Activated T-cell treated with anti-CD3 and anti-CD28 coated beads, Interleukin-2, amount 50 U/mL, for 48 hours (primary cell): ENCODE data around the gene CDH13.

Experiments used
- DNase-seq, 2 experiments: peaks; one replicate each; pipeline ENCODE4 v3.0.0-alpha.2; 2020

Gene CDH13

DNA sequence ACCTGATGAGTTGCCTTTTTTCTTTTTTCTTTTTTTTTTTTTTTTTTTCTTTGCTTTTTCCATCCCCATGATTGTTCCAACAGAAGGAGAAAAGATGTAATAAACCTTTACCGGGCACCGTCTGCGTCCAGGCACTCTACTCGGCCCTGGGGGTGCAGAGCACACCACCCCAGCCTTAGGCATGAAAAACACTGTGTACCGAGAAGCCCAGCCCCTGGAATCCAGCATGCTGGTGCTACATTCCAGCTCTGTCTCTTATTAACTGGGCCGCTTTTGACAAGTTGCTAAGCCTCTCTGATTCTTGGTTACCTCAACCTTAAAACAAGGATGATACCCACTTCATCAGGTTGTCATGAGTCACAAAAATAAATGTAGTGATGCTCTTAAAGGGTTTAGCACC lies 1117.0 kb downstream of the CDH13 start:
- DNase-seq, result no peak

GRCh38 chr16:83744441-83744981 lies 1117.7 kb downstream of the CDH13 start:
- DNase-seq, result no peak

GRCh38 chr16:83746611-83747010 lies 1119.8 kb downstream of the CDH13 start:
- DNase-seq, result no peak

GRCh38 chr16:83747936-83748335 lies 1121.2 kb downstream of the CDH13 start:
- no peak for DNase-seq

DNA sequence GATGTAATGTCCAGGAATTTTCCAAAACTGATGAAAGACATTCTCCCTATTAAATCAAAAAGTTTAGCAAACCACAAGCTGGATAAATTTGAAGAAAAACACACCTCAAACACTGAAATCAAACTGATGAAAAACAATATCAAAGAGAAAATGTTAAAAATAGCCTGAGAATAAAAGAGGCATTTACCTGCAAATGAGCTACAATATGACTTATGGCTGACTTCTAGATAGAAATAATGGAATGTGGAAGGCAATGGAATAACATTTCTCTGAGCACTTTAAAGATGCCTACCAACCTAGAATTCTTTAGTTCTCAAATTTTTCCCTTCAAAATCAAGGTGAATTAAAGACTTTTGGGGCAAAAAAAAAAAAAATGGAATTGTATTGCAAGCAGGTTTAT lies 1128.6 kb downstream of the CDH13 start:
- no peak for DNase-seq

GRCh38 chr16:83762141-83762991 lies 1135.6 kb downstream of the CDH13 start:
- DNase-seq, result no peak

DNA sequence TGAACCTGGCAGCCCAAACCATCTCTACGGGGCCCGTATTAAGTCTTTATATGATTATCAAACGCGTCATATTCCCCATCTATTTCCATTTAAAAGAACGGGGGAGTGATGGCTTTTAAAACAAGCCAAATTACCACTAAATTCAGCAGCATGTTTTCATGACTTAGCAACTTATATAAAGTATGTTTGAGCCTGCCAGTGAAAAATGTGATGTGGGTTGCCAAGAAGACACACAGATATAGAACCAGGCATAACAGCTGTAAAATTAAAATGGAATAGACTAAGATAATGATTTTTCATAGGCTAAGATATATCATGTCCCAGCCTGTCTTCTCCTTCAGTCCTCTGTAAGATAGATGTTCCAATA lies 1136.2 kb downstream of the CDH13 start:
- DNase-seq, result no peak

- no peak for DNase-seq
Measured at GRCh38 chr16:83768986-83769385, 1142.2 kb downstream of the CDH13 start.

- no peak for DNase-seq
Measured at GRCh38 chr16:83769397-83770008, 1142.7 kb downstream of the CDH13 start.

GRCh38 chr16:83771306-83771942 lies 1144.7 kb downstream of the CDH13 start:
- DNase-seq, result no peak

DNA sequence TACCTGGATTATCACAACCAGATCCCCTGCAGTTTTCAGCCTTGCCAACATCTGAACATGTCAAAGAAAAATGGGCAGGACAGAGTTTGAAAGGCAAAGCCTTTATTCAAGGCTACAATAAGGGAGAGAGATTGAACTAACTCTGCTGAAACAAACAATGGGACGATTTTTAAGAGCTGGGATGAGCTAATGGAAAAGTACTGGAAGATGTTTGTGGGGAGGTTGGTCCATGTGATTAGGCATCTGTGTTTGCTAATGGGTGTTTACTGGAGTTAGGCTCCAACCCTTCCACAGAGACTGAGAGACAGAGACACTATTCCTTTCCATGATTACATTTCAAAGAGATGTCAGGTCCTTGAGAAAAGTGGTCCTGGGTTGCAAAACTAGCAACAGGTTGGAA lies 1146.0 kb downstream of the CDH13 start:
- DNase-seq, result no peak

GRCh38 chr16:83774066-83774465 lies 1147.3 kb downstream of the CDH13 start:
- DNase-seq, result no peak

GRCh38 chr16:83776944-83777343 lies 1150.2 kb downstream of the CDH13 start:
- DNase-seq, result no peak

GRCh38 chr16:83779886-83780285 lies 1153.1 kb downstream of the CDH13 start:
- DNase-seq, result no peak

DNA sequence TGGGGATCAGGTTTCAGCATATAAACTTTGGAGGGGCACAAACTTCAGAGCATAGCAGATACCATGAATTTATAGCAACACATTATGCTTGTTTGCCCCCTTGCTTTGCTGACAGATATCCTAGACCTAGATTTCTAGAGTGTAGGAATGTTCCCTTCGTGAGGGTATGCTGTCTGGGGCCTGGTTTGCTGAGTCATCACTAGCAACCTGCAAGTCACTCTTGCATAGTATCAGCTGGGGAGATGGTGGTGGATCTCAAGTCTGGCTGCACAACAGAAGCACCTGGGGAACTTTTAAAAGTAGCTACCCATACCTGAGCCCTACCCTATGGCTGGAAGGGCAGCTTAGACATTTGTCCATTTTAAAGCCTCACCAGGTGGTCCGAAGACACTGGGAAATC lies 1158.7 kb downstream of the CDH13 start:
- DNase-seq, result no peak

- DNase-seq, result no peak
Measured at GRCh38 chr16:83789642-83790401, 1163.1 kb downstream of the CDH13 start.

DNA sequence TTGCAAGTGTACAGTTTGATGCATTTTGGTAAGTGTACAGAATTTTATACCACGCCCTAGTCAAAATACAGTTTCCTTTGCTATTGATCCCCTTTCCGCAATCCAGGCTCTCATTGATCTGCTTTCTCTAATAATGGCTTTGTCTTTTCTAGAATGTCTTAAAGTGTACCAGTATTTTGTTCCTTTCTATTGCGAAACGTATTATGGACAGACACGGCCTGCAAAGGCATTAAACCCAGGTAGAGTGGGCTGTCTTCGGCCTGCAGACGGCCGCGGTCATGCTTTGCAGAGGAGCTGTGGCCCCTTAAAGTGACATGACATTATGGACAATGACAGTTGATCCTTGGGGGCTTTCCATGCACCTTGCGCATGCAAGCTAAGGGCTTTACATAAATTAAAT lies 1165.1 kb downstream of the CDH13 start:
- no peak for DNase-seq

DNA sequence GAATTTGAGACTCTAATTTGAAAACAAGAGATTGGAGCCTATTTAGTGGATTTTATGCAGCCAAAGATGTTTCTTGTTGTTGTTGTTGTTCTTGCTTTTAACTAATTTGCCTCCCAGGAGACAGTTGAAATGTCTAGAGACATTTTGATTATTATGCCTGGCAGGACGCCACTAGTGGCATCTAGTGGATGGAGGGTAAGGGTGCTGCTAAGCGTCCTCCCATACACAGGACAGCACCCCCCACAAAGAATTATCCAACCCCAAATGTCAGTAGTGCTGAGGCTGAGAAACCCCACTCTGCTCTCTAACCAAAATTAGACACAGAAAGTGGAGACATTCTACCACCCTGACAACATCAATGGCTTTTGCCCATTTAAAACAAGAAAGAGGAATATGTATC lies 1165.6 kb downstream of the CDH13 start:
- no peak for DNase-seq

- no peak for DNase-seq
Measured at GRCh38 chr16:83793179-83793578, 1166.4 kb downstream of the CDH13 start.

DNA sequence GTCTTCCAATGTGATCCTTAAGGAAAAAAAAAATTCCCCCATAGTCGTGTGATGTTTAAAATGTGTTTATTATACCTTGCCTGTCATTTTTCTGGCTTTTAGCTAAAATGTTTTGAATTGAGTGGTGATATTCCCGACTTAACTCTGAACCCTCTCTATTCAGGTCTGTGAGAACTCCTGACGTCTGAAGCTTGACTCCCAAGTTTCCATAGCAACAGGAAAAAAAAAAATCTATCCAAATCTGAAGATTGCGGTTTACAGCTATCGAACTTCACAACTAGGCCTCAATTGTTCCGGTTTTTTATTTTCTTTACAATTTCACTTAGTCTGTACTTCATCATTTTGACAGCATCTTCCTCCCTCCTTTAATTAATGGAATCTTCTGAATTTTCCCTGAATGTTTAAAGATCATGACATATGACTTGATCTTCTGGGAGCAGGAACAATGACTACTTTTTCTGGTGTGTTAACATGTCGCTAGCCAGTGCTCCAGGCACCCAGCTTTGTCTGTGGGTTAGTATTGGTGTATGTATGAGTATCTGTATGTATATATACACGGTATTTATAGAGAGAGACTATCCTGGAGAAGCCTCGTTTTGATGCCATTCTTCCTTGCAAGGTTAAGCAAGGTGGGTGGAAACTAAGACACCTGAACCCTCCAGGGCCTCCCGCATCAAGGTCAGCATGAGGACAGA lies 1168.2 kb downstream of the CDH13 start:
- no peak for DNase-seq

DNA sequence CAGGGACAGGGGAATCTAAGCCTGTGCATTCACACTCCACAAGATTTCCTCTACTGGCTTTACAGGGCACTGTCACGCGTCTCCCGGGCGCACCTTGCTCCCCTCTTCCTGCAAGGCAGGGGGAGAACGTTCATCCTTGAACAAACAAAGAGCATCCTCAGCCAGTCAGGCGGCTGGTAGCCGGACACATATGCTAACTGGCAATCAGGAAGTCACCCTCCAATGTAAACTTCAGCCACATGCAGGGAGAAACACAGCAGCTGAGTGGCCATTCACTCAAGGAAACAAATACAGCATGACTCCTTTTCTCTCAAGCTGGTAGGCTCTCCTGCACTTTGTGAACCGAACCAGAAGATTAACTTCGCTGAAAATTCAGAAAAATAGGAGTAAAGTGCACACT lies 1170.2 kb downstream of the CDH13 start:
- DNase-seq, result no peak

DNA sequence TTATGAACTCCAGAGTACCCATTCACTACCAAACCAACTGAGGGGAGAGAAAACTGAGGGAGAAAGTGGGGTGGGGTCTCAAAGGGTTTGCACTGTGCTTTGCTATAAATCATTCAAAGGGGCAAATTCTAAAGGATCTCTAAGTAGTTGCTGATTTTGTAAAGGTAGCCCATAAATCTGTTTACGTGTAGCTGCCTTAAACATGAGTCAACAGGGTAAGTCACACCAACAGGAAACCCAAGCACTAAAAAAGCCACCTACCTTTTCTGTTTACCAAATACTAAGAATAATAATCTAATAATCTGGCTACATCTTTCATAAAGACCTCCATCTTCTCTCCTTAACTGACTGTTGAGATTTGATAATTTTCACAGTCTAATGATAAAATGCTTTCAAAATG lies 1172.6 kb downstream of the CDH13 start:
- no peak for DNase-seq

DNA sequence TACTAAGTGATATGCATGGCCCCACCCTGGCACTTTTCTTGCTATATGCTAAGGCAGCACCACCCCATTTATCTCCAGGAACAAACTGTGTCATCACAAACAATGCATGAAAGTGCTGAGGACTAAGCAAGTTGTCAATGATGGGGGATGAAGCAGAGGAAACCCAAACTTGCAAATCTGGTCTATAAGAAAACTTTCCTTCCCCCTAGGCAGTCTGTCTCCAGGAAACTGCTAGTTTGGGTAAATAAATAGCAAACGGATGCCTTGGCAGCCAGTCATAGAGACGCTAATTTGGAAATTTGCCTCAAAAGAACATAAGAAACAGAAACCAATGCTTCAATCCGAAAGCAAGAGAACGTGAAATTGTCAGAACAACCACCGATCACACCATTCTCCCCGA lies 1175.4 kb downstream of the CDH13 start:
- no peak for DNase-seq
